DMS153 treated with DMSO at 0.1 percent for 48 hours (cell line): ENCODE results near the gene SLC6A18.

Source experiments
- DNase-seq: peaks from one replicate; lab custom pipeline; 2025; ENCODE audit not compliant: unreplicated experiment; lab: John Stamatoyannopoulos, UW

The SLC6A18 gene, protein sequence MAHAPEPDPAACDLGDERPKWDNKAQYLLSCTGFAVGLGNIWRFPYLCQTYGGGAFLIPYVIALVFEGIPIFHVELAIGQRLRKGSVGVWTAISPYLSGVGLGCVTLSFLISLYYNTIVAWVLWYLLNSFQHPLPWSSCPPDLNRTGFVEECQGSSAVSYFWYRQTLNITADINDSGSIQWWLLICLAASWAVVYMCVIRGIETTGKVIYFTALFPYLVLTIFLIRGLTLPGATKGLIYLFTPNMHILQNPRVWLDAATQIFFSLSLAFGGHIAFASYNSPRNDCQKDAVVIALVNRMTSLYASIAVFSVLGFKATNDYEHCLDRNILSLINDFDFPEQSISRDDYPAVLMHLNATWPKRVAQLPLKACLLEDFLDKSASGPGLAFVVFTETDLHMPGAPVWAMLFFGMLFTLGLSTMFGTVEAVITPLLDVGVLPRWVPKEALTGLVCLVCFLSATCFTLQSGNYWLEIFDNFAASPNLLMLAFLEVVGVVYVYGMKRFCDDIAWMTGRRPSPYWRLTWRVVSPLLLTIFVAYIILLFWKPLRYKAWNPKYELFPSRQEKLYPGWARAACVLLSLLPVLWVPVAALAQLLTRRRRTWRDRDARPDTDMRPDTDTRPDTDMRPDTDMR

DNA sequence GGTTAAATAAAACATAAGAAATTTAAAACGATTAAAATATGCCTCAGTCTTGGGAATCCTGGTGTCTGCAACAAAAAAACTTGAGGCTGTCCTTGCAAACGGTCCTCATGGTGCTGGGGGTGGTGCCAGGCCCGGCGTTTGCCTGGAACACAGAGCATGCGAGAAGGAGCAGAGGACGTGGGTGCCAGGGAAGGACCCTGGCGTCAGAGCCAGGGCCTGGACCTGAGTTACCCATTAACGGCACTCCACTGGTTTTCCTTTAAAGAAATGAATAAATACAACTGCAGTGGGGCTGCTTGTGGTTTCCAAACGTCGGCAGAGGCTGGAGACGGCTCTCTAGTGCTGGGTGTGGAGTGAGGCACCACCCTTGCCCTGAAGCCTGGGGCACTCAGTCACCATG, at the start of gene SLC6A18:
Gene SLC6A18, plus strand, starts transcription at position 301 of the 400 bp plus-strand sequence. Its CDS starts 97 bp downstream, at position 398.
- no peak for DNase-seq

DNA sequence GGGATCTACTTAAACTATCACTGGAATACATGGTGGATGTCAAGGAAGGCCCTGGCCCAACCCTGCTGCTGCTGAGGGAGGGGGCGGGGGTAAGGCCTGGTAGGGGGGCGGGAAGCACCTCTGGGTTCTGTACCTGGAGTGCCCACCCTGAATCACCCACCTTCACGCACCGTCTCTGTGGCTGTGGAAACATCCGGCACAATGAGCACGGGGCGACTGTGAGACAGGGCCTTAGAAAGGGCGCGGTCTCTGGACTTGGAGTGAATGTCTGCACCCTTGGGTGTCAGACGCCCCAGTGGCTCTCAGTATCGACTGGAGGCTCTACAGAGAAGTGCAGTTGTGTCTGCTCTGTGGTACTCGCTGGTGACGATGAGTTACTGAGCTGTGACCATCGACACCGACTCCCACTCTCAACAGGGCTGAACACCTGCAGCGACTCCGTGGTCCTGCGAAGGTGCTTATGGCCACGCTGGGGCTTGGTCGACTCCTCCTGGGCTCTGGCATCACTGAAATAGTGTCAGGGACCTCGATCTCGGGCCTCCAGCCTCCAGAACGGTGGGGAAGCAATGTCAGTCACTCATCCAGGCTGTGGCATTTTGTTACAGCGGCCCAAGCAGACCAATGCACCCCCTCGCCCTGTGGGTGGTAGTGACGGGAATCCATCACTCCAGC, 49.2 kb upstream of the SLC6A18 start:
- DNase-seq, result no peak

DNA sequence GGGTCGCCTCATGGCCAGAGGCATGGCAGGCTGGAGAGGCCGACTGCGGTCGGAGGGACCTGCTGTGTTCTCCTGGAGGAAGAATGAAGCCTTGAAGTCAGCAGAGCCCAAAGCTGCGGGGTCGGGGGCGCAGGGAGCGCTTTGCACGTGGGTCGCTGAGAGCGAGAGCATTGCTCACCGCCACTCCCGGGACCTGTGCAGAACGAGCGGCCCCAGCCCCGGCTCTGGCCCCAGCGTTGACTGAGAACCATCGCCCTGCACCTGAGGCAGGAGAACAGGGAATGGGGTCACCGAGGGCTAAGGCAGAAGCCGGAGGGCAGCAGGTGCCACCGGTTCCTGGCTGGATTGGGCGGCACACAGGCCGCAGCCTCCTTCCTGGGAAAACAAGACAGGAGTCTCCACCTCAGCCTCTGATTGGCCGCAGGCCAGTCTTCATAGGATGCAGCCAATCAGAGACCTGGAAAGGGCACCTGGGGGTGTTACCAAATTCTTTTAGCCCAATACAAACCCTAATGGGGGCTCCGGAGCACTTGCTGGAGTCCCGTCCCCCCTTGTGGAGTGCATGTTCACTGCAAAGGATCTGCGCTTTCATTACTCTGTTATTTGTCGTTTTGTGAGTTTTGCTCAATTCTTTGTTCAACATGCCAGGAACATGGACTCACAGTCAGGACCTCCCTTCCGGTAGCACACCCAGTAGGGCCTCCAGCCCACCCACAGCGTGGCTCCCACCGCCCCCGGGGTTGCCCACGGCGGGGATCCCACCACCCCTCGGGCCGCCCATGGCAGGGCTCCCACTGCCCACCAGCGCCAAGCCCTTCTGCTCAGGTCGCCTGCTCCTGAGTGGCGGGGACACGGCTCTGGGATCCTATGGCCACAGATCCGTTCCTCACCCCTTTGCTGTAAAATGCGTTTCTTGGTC, 48.4 kb upstream of the SLC6A18 start:
- DNase-seq, result no peak

DNA sequence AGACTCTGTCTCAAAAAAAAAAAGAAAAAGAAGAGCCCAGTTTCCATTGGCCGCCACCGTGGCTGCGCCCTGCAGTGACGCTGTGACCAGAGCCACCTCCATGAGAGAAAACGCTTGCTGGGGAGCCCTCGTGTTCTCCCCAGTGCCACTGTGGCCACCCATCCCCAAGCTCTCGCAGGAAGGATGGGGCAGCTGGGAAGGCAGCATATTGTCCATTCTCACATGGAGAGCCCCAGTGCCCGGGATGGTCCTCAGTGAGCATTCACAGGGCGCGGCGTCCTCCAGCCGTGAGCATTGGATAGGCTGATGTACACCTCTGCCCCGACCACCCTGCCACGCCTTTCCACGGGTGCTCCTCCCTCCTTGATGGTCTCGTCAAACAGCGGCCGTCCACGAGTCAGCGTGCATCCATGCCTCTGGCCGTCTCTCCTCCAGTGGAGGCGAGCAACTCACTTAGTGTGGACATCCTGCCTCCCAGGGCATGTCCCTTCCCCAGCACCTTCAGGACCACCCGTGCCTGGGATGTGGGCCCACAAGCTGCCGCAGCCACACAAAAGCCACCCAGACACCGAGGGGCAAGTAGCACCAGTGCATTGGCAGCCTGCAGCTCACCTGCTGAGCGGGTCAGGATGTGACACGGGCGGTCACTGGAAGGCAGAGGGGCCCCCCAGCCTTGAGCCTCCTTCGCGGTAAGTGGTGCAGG, 47.2 kb upstream of the SLC6A18 start:
- no peak for DNase-seq

DNA sequence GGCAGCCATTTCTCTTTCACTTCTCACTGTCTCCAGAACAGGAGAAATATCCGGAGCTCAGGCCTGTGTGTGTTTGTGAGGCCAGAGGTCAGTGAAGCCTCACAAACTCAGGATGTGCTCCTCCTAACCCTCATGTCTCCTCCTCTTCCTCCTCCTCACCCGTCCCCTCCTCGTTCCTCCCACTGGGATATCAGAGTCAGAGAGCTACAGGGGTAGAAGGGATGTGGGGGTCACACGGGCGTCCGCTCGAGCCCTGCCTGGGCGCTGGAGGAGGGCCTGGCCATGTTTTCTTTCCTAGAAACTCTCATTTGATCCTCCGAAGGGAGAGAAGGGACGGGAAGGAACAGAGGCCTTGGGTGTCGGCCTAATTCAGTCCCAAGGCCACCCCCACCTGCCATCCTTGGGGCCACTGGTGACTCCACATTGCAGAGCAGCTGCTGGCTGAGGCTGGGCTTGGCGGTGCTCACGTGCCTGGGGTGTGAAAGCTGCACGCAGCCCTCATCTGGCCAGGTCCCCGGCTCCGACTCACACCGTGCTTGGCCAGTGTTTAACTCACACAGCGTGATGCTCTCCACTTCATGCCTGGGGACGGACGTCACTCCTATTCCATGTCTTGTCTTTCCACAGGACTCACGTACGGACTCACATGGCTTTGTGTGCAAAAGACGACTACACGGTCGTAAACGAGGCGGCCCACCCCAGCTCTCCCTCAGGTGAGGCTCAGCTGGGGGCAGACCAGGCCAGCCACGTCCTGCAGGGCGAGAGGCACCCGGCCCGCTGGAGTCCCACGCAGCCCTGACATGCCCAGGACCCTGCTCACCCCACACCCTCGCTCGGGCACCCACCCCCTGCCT, 46.4 kb upstream of the SLC6A18 start:
- DNase-seq, result no peak

DNA sequence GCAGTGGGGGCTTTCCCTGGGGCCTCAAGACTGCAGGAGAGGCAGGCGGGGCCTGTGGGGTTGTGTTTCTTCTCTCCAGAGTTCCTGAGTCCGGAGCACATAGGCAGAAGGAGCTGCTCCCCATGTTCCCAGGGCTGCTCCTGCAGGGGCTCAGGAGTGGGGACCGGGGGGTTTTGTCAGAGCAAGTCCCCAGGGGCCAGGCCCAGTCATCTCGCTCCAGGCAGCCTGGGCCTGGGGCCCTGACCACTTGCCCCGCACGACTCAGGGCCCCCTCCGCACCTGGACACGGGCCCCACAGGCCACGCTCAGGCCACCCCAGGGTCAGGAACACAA, 45.8 kb upstream of the SLC6A18 start:
- no peak for DNase-seq

DNA sequence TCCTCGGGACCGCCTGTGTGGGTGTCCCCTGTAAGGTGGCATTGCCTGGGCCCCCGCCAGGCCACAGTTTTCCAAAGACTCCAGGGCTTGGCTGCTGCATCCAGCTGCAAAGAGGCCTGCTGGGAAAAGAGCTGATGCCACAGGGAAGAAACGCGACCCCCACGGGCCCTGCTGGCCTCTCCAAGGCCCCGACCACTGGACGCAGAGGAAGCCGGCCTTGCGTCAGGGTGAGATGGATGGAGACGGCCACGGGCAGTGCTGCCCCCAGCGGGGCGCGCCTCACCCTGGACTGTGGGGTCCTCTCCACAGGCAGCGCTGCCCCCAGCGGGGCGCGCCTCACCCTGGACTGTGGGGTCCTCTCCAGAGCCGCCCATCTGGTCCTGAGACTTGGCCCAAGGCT, 45.1 kb upstream of the SLC6A18 start:
- DNase-seq, result no peak

DNA sequence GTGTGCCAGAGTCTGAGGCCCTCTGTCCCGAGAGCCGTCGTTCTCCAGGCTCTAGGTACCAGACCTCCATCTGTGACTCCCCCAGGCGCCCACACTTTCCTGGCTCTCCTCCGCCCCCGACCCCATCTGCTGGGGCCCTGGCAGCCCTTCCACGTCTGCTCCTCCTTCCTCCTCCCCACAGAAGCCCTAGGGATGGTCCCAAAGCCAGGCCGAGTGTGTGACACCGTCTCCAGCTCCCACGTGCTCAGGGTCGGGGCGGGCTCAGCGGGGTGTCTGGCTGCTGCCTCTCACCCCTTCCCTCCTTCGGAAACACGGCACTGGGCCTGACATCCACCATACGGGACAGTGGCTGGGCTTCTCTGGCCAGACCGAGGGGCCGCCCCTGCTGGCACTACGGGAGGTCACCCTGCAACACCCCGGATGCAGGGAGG, 44.3 kb upstream of the SLC6A18 start:
- DNase-seq, result no peak

DNA sequence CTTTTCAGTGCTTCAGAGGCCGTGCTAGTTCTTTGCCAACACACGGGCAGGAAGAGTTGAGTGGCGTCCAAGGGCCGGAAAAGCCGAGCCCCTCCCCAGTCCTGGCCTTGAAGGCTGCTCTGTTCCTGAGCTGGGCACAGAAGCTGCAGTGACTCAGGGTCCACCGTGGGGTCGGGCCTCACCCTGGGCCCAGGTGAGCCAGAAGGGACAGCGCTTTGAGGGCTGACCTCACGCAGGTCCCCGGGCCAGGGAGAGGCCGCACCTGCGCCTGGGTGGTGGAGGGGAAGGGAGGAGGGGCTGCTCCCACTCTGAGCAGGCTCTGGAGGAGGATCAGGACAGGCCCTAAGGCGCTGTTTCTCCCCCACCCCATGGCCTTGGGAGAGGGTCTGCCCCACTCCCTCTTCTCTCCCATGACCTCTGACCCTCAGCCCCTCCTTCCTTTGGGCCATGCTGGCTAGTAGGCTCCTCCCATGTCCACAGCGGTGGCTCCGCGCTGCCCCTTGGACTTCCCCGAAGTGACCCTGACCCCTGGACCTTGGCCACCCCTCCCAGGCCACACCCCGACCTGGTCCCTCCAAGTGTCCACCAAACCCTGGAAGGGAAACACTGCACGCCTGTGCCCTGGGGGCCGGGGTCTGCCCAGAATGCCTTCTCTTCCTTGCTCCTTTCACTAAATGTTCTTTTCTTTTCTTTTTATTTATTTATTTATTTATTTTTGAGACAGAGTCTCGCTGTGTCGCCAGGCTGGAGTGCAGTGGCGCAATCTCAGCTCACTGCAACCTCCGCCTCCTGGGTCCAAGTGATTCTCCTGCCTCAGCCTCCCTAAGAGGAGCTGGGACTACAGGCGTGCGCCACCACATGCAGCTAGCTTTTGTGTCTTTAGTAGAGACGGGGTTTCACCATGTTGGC, 43.5 kb upstream of the SLC6A18 start:
- DNase-seq, result no peak

DNA sequence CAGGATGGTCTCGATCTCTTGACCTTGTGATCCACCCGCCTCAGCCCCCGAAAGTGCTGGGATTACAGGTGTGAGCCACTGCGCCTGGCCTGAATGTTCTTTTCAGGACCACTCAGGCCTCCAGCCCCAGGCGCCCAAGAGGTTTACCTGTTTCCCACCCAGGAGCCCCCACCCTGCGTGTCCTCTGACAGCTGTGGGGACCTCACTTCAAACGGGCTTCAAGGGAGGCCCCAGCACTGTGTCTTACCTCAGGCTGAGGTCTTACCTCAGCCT, 42.9 kb upstream of the SLC6A18 start:
- no peak for DNase-seq

DNA sequence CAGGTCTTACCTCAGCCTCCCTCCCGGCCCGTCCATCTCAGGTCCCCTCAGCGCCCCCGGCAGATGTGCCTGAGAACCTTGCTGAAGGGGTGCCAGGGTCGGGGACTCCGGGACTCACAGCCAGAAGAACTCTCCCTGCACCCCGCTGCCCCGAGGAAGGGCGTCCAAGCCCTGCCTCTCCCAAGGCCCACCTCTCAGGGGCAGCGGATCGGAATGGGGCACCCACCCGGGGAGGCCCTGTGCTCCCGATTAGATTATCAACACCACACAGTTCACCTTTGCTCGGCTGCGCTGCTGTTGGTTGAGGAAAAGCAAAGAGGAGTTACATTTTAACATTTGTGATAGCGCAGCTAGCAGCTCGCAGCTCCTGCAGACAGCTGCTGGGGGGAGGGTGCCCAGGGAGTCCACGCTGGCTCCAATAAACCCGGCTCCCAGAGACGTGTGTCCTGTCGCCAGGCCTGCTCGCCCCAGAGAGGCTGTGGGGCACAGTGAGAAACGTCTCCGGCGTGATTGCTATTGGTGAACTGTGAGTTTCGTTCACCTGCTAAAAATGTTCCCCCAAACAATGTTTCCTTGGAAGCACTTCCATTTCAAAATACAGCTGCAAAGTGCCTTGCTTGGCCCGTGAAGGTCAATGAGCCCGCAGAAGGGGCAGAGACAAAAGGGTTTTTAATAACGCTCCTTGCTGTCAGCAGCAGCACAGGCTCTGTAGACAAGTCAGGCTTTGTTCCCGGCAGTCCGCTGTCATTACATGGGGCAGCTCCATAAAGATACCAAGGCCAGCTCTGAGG, 42.4 kb upstream of the SLC6A18 start:
- DNase-seq, result no peak

DNA sequence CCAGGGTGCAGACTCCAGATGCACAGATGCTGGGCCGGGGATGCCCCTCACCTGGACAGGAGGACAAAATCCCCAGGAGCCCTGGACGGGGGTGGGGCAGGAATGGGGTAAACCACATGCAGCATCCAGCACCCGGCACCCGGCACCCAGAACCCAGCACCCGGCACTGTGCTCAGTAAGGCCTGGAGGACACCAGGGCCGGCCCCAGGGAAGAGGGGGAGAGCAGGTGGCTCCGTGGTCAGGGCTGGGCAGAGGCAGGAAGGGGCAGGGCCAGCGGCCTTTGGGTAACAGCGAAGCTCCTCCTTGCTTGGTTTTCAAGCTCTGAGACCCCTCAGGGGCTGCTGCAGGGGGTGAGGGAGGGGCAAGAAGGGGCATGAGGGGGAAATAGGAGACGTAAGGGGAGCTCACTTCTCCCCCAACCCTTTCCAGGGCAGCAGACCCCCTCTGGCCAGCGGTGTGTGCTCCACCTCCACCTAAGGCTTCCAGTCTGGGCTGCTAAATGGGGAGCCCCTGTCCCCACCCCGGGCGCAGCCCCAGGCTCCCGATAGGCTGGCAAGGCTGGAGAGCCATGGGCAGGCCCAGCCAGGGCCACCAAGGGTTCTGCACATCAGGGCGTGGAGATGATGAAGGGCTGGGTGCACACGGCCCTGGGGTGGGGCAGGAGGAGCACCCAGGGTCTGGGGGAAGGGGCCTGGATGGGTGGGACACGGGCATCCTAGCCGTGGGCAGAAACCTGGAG, 41.6 kb upstream of the SLC6A18 start:
- no peak for DNase-seq

DNA sequence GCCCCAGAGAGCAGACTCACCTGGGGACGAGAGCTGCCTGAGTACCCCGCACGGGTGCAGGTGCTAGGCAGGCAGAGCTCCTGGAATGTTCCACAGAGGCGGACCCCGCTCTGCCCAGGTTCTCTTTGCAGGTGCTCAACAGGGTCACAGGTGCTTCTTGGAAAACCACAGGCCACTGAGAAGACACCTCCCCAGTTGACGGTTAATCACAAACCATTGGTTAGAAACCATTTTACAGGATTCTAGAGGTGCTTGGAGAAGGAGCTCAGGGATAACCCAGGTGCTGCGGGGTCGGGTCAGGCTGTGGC, 41.1 kb upstream of the SLC6A18 start:
- no peak for DNase-seq

DNA sequence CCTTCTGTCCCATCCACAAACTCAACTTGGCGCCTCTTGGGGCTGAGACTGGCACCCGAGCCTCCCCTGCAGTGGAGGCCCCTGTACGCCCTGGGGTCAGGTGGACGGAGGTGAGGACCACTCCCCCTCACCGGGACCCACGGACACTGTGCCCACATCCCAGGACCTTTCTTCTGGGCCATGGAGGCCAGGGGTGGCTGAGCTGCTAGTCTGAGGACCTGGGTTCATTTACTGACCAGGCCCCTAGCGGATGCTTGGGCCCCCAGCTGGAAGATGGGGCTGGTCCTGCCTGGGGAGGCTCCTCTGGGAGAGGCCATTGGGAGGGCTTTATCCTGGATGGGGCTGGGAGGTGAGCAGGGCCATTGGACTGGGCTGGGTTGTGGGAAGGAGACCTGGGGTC, 40.7 kb upstream of the SLC6A18 start:
- no peak for DNase-seq

DNA sequence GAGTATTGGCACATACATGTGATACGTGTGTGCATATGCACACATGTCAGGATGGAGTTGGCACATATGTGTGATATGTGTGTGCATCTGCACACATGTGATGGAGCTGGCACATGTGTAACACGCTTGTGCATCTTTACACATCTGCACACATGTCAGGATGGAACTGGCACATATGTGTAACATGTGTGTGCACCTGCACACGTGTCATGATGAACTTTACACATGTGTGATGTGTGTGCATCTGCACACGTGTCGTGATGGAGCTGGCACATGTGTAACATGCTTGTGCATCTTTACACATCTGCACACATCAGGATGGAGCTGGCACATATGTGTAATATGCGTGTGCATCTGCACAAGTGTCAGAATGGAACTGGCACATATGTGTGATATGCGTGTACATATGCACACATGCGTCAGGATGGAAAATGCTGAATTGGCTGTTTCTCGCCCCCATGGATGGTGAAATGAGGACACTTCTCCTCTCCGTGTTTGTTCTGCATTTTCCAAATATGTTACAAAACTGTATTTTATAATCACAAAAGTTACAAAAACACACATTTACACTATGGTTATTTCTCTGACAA, 40.0 kb upstream of the SLC6A18 start:
- no peak for DNase-seq

DNA sequence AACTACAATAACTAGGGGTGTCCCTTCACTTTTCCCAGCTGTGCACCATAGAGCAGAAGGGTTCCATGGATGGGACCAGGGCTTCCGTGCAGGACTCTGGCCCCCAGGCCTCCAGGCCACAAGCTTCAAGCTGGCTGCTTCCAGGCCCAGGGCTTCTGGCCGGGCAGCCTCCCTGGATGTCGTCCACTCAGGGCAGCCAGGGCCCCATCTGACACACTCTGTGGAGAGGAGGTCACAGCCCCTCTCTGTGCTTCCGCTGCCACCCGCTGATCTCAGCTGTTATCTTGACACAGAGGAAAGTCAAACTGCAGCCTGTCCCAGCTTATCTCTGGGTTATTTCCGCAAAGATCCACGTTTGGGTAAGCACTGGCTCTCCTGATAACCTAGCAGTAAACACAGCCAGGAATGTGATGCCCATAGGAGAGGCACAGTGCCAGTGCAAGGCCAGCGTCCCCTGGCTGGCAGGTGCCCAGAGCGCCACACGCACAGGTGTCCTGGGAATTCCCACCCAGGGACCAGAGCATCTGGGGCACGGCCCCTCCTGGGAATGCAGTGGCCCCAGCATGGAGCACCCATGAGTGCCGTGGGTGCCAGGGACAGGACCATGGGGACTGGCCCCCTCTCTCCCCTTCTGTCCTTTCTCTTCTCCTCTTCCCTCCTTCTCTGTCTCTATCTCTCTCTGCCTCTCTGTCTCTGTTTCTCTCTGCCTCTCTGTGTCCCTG, 39.4 kb upstream of the SLC6A18 start:
- DNase-seq, result no peak
